Esophagus muscularis mucosa (tissue), 3 donors: Measurements from ENCODE around the gene RHBDF2.

Experiments
- CTCF ChIP-seq, 3 experiments: fragments of 200-600 bp in 2 of 3; fragments of 450-650 bp in 1 of 3; sonication (generic) in 2 of 3; IDR thresholded peaks; one replicate each; pipeline ENCODE4 v1.5.1; 2017 to 2019; ENCODE audit warnings: antibody characterized with exemption in 3 of 3, mild to moderate bottlenecking in 2 of 3, moderate library complexity in 1 of 3
- EP300 ChIP-seq: sonication (generic); formaldehyde crosslinking; IDR thresholded peaks from one replicate; pipeline ENCODE4 v1.6.1; 2017; ENCODE audit warnings: antibody characterized with exemption

GRCh38 chr17:76473541-76473985 lies 27.7 kb downstream of the RHBDF2 start:
- TF ChIP-seq EP300 (no peak), CTCF (IDR thresholded peaks at IDR 0.05) (peak in 1 of 3 experiments; percentile 8)
